Nephron progenitor cell (in vitro differentiated cells): ENCODE results near the gene CTNNA2.

ENCODE experiments used
- DNase-seq: peaks from one replicate; pipeline ENCODE4 v3.0.0; 2021
- H3K27ac Mint-ChIP-seq: 2 replicates; pipeline ENCODE4 v1.8.0; 2021; ENCODE audit warnings: mild to moderate bottlenecking, moderate library complexity, mixed read lengths
- H3K27me3 Mint-ChIP-seq: 2 replicates; pipeline ENCODE4 v1.8.0; 2021; ENCODE audit warnings: mild to moderate bottlenecking, low read depth, mixed read lengths; ENCODE audit not compliant: poor library complexity
- H3K36me3 Mint-ChIP-seq: 2 replicates; pipeline ENCODE4 v1.8.0; 2021; ENCODE audit warnings: low read depth, mixed read lengths
- H3K4me1 Mint-ChIP-seq: 2 replicates; pipeline ENCODE4 v1.8.0; 2021; ENCODE audit warnings: mixed read lengths
- H3K4me3 Mint-ChIP-seq: 2 replicates; pipeline ENCODE4 v1.8.0; 2021; ENCODE audit warnings: mild to moderate bottlenecking, moderate library complexity, mixed read lengths
- H3K9me3 Mint-ChIP-seq: 2 replicates; pipeline ENCODE4 v1.8.0; 2021; ENCODE audit warnings: mild to moderate bottlenecking, moderate library complexity, mixed read lengths
- TF ChIP-seq, protein P1 (sequence below): fragments of 200-600 bp; sonication (generic); IDR thresholded peaks from 2 replicates; pipeline ENCODE4 v1.5.0; 2021; ENCODE audit warnings: antibody characterized with exemption

CTNNA2 gene

DNA sequence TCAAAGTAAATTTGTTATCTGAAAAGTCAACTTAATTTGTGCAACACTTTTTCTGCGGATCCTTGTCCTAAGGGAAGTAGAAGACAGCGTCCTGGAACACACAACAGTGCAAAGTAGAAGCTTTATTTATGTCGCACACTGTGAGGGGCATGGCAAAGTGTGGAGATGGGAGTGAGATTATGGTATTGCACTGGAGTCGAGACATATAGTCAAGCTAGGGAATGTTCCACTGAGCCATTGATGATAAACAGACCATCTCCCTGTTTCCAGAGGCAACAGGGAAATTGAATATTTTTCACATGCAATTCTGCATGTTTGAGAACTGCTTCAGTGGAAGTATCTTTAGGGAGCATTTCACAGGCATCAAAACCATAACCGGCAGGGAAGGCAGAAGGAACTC, 745.5 kb downstream of the CTNNA2 start:
- TF ChIP-seq, protein P1, sequence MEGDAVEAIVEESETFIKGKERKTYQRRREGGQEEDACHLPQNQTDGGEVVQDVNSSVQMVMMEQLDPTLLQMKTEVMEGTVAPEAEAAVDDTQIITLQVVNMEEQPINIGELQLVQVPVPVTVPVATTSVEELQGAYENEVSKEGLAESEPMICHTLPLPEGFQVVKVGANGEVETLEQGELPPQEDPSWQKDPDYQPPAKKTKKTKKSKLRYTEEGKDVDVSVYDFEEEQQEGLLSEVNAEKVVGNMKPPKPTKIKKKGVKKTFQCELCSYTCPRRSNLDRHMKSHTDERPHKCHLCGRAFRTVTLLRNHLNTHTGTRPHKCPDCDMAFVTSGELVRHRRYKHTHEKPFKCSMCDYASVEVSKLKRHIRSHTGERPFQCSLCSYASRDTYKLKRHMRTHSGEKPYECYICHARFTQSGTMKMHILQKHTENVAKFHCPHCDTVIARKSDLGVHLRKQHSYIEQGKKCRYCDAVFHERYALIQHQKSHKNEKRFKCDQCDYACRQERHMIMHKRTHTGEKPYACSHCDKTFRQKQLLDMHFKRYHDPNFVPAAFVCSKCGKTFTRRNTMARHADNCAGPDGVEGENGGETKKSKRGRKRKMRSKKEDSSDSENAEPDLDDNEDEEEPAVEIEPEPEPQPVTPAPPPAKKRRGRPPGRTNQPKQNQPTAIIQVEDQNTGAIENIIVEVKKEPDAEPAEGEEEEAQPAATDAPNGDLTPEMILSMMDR = no peak
- Mint-ChIP-seq H3K27ac (peak overlapping the region; percentile 34), H3K4me3 (no peak overlapping the region), H3K4me1 (no peaks in the 10 kb centered on the region), H3K27me3 (peaks cover 6% of the 10 kb centered on the region), H3K9me3 (no peaks in the 10 kb centered on the region), H3K36me3 (no peaks in the 10 kb centered on the region)
- DNase-seq = no peak

DNA sequence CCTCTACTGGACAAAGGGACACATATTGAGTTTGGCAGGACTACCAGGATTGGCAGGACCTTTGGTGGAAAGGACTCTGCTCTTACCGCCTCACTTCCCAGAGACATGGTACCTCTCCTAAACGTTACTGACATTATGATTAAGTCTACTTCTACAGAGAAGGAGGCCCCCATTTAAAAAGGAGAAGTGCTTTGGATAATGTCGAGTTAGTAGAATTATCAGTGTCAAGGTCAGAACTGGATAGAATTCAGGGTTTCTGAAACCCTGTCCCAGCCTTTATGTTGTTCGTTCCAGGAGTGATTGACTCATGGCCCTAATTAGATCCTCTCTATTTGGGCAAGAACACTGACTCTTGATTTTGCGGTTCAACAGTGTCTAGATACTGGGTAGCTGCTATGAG, 745.9 kb downstream of the CTNNA2 start:
- TF ChIP-seq, protein P1 = no peak

DNA sequence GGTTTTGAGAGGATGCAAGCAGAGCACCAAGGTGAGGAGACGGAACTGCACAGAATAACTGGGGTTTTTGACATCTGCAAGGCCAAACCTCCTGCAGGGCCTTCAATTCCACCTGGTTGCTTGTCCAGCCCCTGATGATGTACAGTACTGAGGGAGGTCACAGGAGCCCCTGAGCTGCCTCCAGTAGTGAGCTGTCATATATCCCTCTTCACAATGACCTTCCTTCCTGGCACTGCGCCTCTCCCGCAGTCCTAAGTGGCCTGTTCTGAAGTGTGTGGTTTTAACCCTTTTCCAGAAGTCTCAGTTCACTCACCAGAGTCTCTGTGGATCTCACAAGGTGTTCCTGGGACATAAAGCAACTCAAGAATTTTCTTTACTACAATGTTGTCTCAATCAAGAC, 746.4 kb downstream of the CTNNA2 start:
- Mint-ChIP-seq H3K9me3 (no peaks in the 10 kb centered on the region), H3K4me1 (no peaks in the 10 kb centered on the region), H3K27me3 (peaks cover 6% of the 10 kb centered on the region), H3K27ac (no peak overlapping the region), H3K4me3 (no peak overlapping the region), H3K36me3 (no peaks in the 10 kb centered on the region)
- TF ChIP-seq, protein P1 = no peak
- no peak for DNase-seq

More for the DNA sequence above, 745.9 kb downstream of the CTNNA2 start:
- Mint-ChIP-seq H3K27me3 (peaks cover 6% of the 10 kb centered on the region), H3K27ac (no peak overlapping the region), H3K9me3 (no peaks in the 10 kb centered on the region), H3K4me3 (no peak overlapping the region), H3K36me3 (no peaks in the 10 kb centered on the region), H3K4me1 (no peaks in the 10 kb centered on the region)
- no peak for DNase-seq

DNA sequence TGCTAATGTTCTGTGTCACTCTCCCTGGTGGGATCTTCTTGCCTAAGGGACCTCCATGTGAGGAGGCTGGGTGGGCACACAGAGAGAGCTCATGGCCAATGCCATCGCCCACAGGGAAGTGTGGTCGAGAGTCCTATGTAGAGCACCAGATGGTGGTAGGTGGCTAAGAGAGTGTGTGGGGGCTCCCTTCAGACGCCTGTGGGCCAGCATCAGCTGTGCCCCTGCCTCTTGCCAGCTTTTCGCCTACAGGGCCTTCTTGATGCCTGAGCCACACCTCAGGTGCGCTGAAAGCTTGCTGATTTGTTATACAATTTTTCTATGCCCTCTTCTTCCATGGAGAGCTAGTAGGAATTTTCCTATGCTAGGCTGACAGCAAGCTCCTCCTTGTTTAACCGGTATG, 753.4 kb downstream of the CTNNA2 start:
- no peak overlapping the region for H3K27ac Mint-ChIP-seq
- no peaks in the 10 kb centered on the region for H3K36me3 Mint-ChIP-seq
- H3K9me3 Mint-ChIP-seq = peaks cover 8% of the 10 kb centered on the region
- no peaks in the 10 kb centered on the region for H3K4me1 Mint-ChIP-seq
- no peak for DNase-seq
- no peak overlapping the region for H3K4me3 Mint-ChIP-seq
- TF ChIP-seq, protein P1 = no peak
- peaks cover 11% of the 10 kb centered on the region for H3K27me3 Mint-ChIP-seq

DNA sequence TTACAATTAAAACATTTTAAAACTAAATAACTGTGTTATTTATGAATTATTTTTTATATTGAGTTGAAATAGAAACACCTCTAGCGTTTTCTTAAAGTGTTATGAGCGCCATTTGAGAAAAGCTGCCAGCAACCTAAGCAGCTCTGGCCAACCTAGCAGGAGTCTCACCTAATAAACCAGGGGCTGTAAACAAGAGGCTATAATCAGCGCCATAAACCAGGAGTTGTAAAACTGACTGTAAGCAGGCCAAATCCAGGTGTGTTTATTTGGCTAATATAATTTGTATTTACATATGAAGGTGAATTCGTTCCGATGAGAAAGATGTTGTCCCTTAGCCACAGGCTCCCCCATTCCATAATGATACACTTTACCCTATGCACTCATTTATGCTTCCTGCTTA, 757.0 kb downstream of the CTNNA2 start:
- Mint-ChIP-seq H3K4me1 (peaks cover 4% of the 10 kb centered on the region), H3K27ac (no peak overlapping the region), H3K36me3 (no peaks in the 10 kb centered on the region), H3K9me3 (peaks cover 8% of the 10 kb centered on the region), H3K27me3 (peaks cover 11% of the 10 kb centered on the region), H3K4me3 (no peak overlapping the region)
- DNase-seq = no peak
- TF ChIP-seq, protein P1 = no peak

DNA sequence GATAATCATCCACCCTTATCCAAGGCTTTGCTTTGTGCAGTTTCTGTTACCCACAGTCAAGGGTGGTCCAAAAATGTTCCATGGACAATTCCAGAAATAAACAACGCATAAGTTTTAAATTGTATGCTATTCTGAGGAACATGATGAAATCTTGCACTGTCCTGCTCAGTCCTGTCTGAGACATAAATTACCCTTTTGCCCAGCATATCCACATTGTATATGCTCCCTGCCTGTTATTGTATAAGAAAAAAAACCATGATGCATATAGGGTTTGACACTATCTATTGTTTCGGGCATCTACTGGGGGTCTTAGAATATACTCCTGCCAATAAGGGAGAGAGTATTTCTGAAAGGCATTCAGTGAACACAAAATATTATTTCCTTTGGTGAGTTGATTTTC, 767.7 kb downstream of the CTNNA2 start:
- H3K27me3 Mint-ChIP-seq = peaks cover 2% of the 10 kb centered on the region
- H3K9me3 Mint-ChIP-seq = peaks cover 17% of the 10 kb centered on the region
- DNase-seq = no peak
- peaks cover 5% of the 10 kb centered on the region for H3K36me3 Mint-ChIP-seq
- no peak overlapping the region for H3K4me3 Mint-ChIP-seq
- peaks cover 8% of the 10 kb centered on the region for H3K4me1 Mint-ChIP-seq
- no peak overlapping the region for H3K27ac Mint-ChIP-seq
- TF ChIP-seq, protein P1 = no peak
